IMR-90 (cell line): ENCODE data around the gene UBE3B. TPM values are rescaled to one million over a fixed set of nuclear protein-coding genes. Genes with fewer than 3 reads are reported as not detected.

Source experiments
- ATAC-seq: fragments of 200-7000 bp; cut with Tn5 transposase; 2 replicates; pipeline ENCODE4 v1.9.1; 2020; ENCODE audit warnings: low read depth, mild to moderate bottlenecking, moderate library complexity
- BruUV-seq: library from RNA; stranded (reverse); fragments of 400-500 nt; replicated peaks from 2 replicates; lab custom pipeline; 2021; lab: Mats Ljungman, UMichigan
- CTCF ChIA-PET: fragments of 300-600 bp; formaldehyde crosslinking; extraction: SDS; loops from one replicate; lab custom pipeline; 2021; ENCODE audit warnings: antibody characterized with exemption; lab: Yijun Ruan, JAX
- POLR2A ChIA-PET: fragments of 300-600 bp; sonication (Branson Sonifier 250); formaldehyde crosslinking; loops from one replicate; lab custom pipeline; 2022; ENCODE audit warnings: antibody characterized with exemption; ENCODE audit not compliant: unreplicated experiment; lab: Charles Lee
- DNase-seq: peaks from one replicate; pipeline ENCODE4 v3.0.0; 2013
- H2AFZ ChIP-seq: replicated peaks from 2 replicates; pipeline ENCODE3; 2013; ENCODE audit warnings: low read length, mild to moderate bottlenecking; ENCODE audit not compliant: poor library complexity
- H2AK5ac ChIP-seq: 2 replicates; pipeline ENCODE4 v1.6.1; 2013; ENCODE audit warnings: low read depth, low read length, inconsistent platforms
- H2AK9ac ChIP-seq: replicated peaks from 2 replicates; pipeline ENCODE3; 2013; ENCODE audit warnings: mild to moderate bottlenecking, low read depth, low read length, moderate library complexity; ENCODE audit not compliant: poor library complexity
- H2BK120ac ChIP-seq: 2 replicates; pipeline ENCODE4 v1.6.1; 2013; ENCODE audit warnings: low read depth, low read length, inconsistent platforms
- H2BK15ac ChIP-seq: 3 replicates; pipeline ENCODE4 v1.6.1; 2013; ENCODE audit warnings: low read depth, low read length, inconsistent platforms
- H2BK20ac ChIP-seq: 2 replicates; pipeline ENCODE4 v1.6.1; 2013; ENCODE audit warnings: low read depth, mild to moderate bottlenecking, inconsistent platforms, low read length, moderate library complexity
- H2BK5ac ChIP-seq: 2 replicates; pipeline ENCODE4 v1.6.1; 2013; ENCODE audit warnings: mild to moderate bottlenecking, low read depth, low read length, inconsistent platforms; ENCODE audit not compliant: poor library complexity, severe bottlenecking
- H3K14ac ChIP-seq: replicated peaks from 2 replicates; pipeline ENCODE4 v1.6.1; 2013; ENCODE audit warnings: low read depth, low read length, inconsistent platforms
- H3K18ac ChIP-seq: 2 replicates; pipeline ENCODE4 v1.6.1; 2013; ENCODE audit warnings: low read depth, low read length, control low read depth
- H3K23ac ChIP-seq: 2 replicates; pipeline ENCODE4 v1.6.1; 2013; ENCODE audit warnings: low read depth, low read length, inconsistent platforms
- H3K27ac ChIP-seq: 2 replicates; pipeline ENCODE4 v1.5.1; 2013; ENCODE audit warnings: mild to moderate bottlenecking, control low read depth, low read length; ENCODE audit not compliant: insufficient read depth
- H3K27me3 ChIP-seq: 2 replicates; pipeline ENCODE4 v1.6.1; 2013; ENCODE audit warnings: low read length; ENCODE audit not compliant: control insufficient read depth, insufficient read depth
- H3K36me3 ChIP-seq: 2 replicates; pipeline ENCODE4 v1.6.1; 2013; ENCODE audit warnings: low read length, mixed read lengths; ENCODE audit not compliant: control insufficient read depth, insufficient read depth
- H3K4ac ChIP-seq: 2 replicates; pipeline ENCODE4 v1.6.1; 2013; ENCODE audit warnings: low read depth, low read length, inconsistent platforms
- H3K4me1 ChIP-seq: 2 replicates; pipeline ENCODE4 v1.6.1; 2013; ENCODE audit warnings: low read length, mixed read lengths; ENCODE audit not compliant: control insufficient read depth, insufficient read depth
- H3K4me2 ChIP-seq: 2 replicates; pipeline ENCODE4 v1.6.1; 2013; ENCODE audit warnings: low read depth, mild to moderate bottlenecking, control low read depth, low read length, moderate library complexity
- H3K4me3 ChIP-seq: 2 replicates; pipeline ENCODE4 v1.5.1; 2013; ENCODE audit warnings: low read depth, mild to moderate bottlenecking, control low read depth, low read length, moderate library complexity; ENCODE audit not compliant: insufficient read depth
- H3K56ac ChIP-seq: 2 replicates; pipeline ENCODE4 v1.6.1; 2013; ENCODE audit warnings: low read length, inconsistent platforms; ENCODE audit not compliant: insufficient read depth; ENCODE audit errors: extremely low read depth
- H3K79me1 ChIP-seq, 2 experiments: 2 replicates each; pipeline ENCODE4 v1.6.1; 2013; ENCODE audit warnings: low read length in 2 of 2, inconsistent platforms in 1 of 2, low read depth in 1 of 2
- H3K9ac ChIP-seq: 2 replicates; pipeline ENCODE4 v1.6.1; 2013; ENCODE audit warnings: low read depth, low read length, control low read depth
- H3K9me1 ChIP-seq: 2 replicates; pipeline ENCODE4 v1.6.1; 2013; ENCODE audit warnings: low read length, inconsistent platforms; ENCODE audit not compliant: insufficient read depth
- H3K9me3 ChIP-seq: 2 replicates; pipeline ENCODE4 v1.6.1; 2013; ENCODE audit warnings: low read length; ENCODE audit not compliant: control insufficient read depth, insufficient read depth
- H4K20me1 ChIP-seq: 2 replicates; pipeline ENCODE4 v1.6.1; 2013; ENCODE audit warnings: low read length, inconsistent platforms; ENCODE audit not compliant: insufficient read depth
- H4K5ac ChIP-seq: 2 replicates; pipeline ENCODE4 v1.6.1; 2013; ENCODE audit warnings: mild to moderate bottlenecking, low read depth, low read length, control low read depth
- H4K8ac ChIP-seq, 2 experiments: 2 replicates each; pipeline ENCODE4 v1.6.1; 2013; ENCODE audit warnings: low read depth in 2 of 2, low read length in 2 of 2, control low read depth in 1 of 2, inconsistent platforms in 1 of 2
- H4K91ac ChIP-seq: 2 replicates; pipeline ENCODE4 v1.6.1; 2013; ENCODE audit warnings: low read depth, low read length, inconsistent platforms; ENCODE audit not compliant: insufficient read depth
- BHLHE40 ChIP-seq: fragments of 150-350 bp; IDR thresholded peaks from 2 replicates; pipeline ENCODE4 v1.6.1; 2016; ENCODE audit warnings: mild to moderate bottlenecking, low read depth, low read length
- CEBPB ChIP-seq: IDR thresholded peaks from 2 replicates; pipeline ENCODE4 v1.6.1; 2012; ENCODE audit warnings: low read depth, low read length, improper control_type of control experiment
- CTCF ChIP-seq: conservative IDR thresholded peaks from 2 replicates; pipeline ENCODE4 v1.5.1; 2012; ENCODE audit warnings: mild to moderate bottlenecking, low read depth, low read length, improper control_type of control experiment
- FOS ChIP-seq: fragments of 150-350 bp; IDR thresholded peaks from 2 replicates; pipeline ENCODE4 v1.6.1; 2016; ENCODE audit warnings: low read depth, low read length
- MAFK ChIP-seq: IDR thresholded peaks from 2 replicates; pipeline ENCODE4 v1.6.1; 2012; ENCODE audit warnings: low read depth, low read length, improper control_type of control experiment
- MAZ ChIP-seq: IDR thresholded peaks from 2 replicates; pipeline ENCODE4 v1.6.1; 2012; ENCODE audit warnings: low read depth, mild to moderate bottlenecking, low read length, improper control_type of control experiment, moderate library complexity, borderline replicate concordance
- RAD21 ChIP-seq: IDR thresholded peaks from 2 replicates; pipeline ENCODE4 v1.6.1; 2012; ENCODE audit warnings: low read length, improper control_type of control experiment
- RFX5 ChIP-seq: IDR thresholded peaks from 2 replicates; pipeline ENCODE4 v1.8.0; 2012; ENCODE audit warnings: low read depth, mild to moderate bottlenecking, low read length, moderate library complexity
- SMC3 ChIP-seq: fragments of 150-350 bp; IDR thresholded peaks from 2 replicates; pipeline ENCODE4 v1.6.1; 2016; ENCODE audit warnings: low read depth, mild to moderate bottlenecking, antibody characterized with exemption, low read length, moderate library complexity
- WGBS, 2 experiments: methylation state at CpG; one replicate each; pipeline versions ENCODE4 v1.1.5 to v1.1.7; 2013; ENCODE audit warnings: missing lambda C conversion rate in 2 of 2; ENCODE audit not compliant: insufficient read length in 1 of 2; ENCODE audit errors: extremely low coverage in 2 of 2; 5-methylcytosine and 5-hydroxymethylcytosine counted together
- dilution Hi-C: fragments of 300-500 bp; cut with HindIII; formaldehyde crosslinking; loops from one replicate; pipeline ENCODE4 v1.14.3; 2018; ENCODE audit warnings: low sequenced_read_pairs; ENCODE audit not compliant: unreplicated experiment
- in situ Hi-C: fragments of 300-500 bp; cut with MboI; formaldehyde crosslinking; loops from 3 replicates; pipeline ENCODE4 v1.14.3; 2019; ENCODE audit warnings: low sequenced_read_pairs, inconsistent platforms, mixed read lengths
- intact Hi-C: fragments of 100-400 bp; cut with micrococcal nuclease; formaldehyde crosslinking; loops from 2 replicates; pipeline ENCODE4 v1.10.0; 2022
- polyA plus RNA-seq, 3 experiments: library from polyadenylated mRNA; depleted of rRNA; stranded (reverse); fragments of >200 nt; gene quantifications; 2 replicates each; pipeline ENCODE4 v1.2.3, GENCODE V29; 2012; ENCODE audit warnings: low replicate concordance in 1 of 3
- total RNA-seq: library from RNA; depleted of rRNA; stranded (reverse); fragments of >200 nt; gene quantifications from 2 replicates; pipeline ENCODE4 v1.2.3, GENCODE V29; 2012
- TF ChIP-seq, protein P1 (sequence below): fragments of 150-350 bp; IDR thresholded peaks from 2 replicates; pipeline ENCODE4 v1.6.1; 2016; ENCODE audit warnings: low read depth, mild to moderate bottlenecking, low read length, moderate library complexity, borderline replicate concordance

UBE3B gene
- total and polyA plus RNA-seq, 2 of the 4 experiments (the other 2 are of a cell fraction), result 18.8 to 24.9 TPM

GRCh38 chr12:109538191-109538863 lies 60.9 kb downstream of the UBE3B start (continued):
- TF ChIP-seq RAD21, result no peak

GRCh38 chr12:109539508-109539907 lies 62.1 kb downstream of the UBE3B start:
- intact Hi-C loops, result no loop called here
- WGBS, 2 experiments, result 26% methylated on average over 7 of the region's 9 CpGs; no CpG with 5 or more reads in 1 of the 2 experiments

More at GRCh38 chr12:109539508-109539907, 62.1 kb downstream of the UBE3B start:
- peak; percentile 71 for ATAC-seq
- Histone ChIP-seq H3K27ac (no peak overlapping the region; the same call in 1 of the 2 replicates), H3K27me3 (no peaks in the 10 kb centered on the region), H3K4me1 (peaks cover 9% of the 10 kb centered on the region), H4K91ac (peak overlapping the region; percentile 62), H2AK5ac (0 out of 2 replicates have a peak overlapping the region, but pooled peaks have one; percentile 60), H3K4me3 (no peak overlapping the region), H2AFZ (peak overlapping the region; percentile 77), H3K4me2 (no peak overlapping the region), H3K9me1 (peaks cover 8% of the 10 kb centered on the region), H3K18ac (no peak overlapping the region), H4K20me1 (no peaks in the 10 kb centered on the region), H2BK15ac (no peak overlapping the region), H3K79me1 (peaks cover 0 to 4% of the 10 kb centered on the region in 2 experiments; a peak in 3 of 4 replicates), H4K5ac (no peak overlapping the region), H3K23ac (no peak overlapping the region), H4K8ac (peak overlapping the region in 1 of 2 experiments; percentile 39; a peak in 1 of 4 replicates), H2BK120ac (peak overlapping the region; percentile 76), H3K9ac (no peak overlapping the region), H3K9me3 (no peaks in the 10 kb centered on the region), H3K36me3 (peaks cover 14% of the 10 kb centered on the region; the same call in 1 of the 2 replicates), H2AK9ac (peak overlapping the region; percentile 76), H2BK5ac (peak overlapping the region; percentile 42), H3K14ac (peak overlapping the region; percentile 58; the same call in 1 of the 2 replicates), H3K4ac (peak overlapping the region; percentile 70), H3K56ac (no peak overlapping the region), H2BK20ac (0 out of 2 replicates have a peak overlapping the region, but pooled peaks have one; percentile 55)
- ChIA-PET CTCF (no interaction called here), POLR2A (no interaction called here)
- in situ Hi-C loops (no loop called here), dilution Hi-C loops (no loop called here)
- TF ChIP-seq FOS (peak; percentile 63), RFX5 (no peak), CEBPB (0 out of 2 replicates have a peak, but pooled peaks have one; percentile 16), MAFK (no peak), MAZ (no peak), CTCF (no peak), SMC3 (no peak), BHLHE40 (no peak)
- TF ChIP-seq, protein P1, sequence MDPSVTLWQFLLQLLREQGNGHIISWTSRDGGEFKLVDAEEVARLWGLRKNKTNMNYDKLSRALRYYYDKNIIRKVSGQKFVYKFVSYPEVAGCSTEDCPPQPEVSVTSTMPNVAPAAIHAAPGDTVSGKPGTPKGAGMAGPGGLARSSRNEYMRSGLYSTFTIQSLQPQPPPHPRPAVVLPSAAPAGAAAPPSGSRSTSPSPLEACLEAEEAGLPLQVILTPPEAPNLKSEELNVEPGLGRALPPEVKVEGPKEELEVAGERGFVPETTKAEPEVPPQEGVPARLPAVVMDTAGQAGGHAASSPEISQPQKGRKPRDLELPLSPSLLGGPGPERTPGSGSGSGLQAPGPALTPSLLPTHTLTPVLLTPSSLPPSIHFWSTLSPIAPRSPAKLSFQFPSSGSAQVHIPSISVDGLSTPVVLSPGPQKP, result no peak
- BruUV-seq, result no TSS peak
- peak; percentile 81 for DNase-seq
